ENCODE results near the gene NFKBIE. TPM values are rescaled to one million over a fixed set of nuclear protein-coding genes. Genes with fewer than 3 reads are reported as not detected.

NFKBIE gene
- total and polyA plus RNA-seq, 2 experiments from 2014 or later, result 14.6 to 25.9 TPM

- Histone ChIP-seq H3K27ac (ENCODE audit: low read depth) (peak overlapping the region; percentile 95), H3K4me1 (ENCODE audit: insufficient read depth) (peaks cover 19% of the 10 kb centered on the region; the same call in 1 of the 2 replicates), H3K79me2 (replicated peaks; ENCODE audit: insufficient read depth) (no peaks in the 10 kb centered on the region), H3K9me2 (ENCODE audit: insufficient read depth) (no peaks in the 10 kb centered on the region), H3K4me2 (peak overlapping the region; percentile 59; the same call in 1 of the 2 replicates), H2AFZ (no peak overlapping the region), H3F3A (replicated peaks; ENCODE audit: low read depth) (peaks cover 27% of the 10 kb centered on the region), H4K20me1 (replicated peaks; ENCODE audit: insufficient read depth) (peaks cover 11% of the 10 kb centered on the region), H3K36me3 (ENCODE audit: insufficient read depth) (peaks cover 4% of the 10 kb centered on the region; the same call in 1 of the 2 replicates), H3K27me3 (ENCODE audit: insufficient read depth) (0 out of 2 replicates have a peak, but pooled peaks cover 9% of the 10 kb centered on the region), H3K4me3 (no peak overlapping the region)
- no peak overlapping the region; the same call in 2 of the 3 replicates for H3K4me3 Mint-ChIP-seq
- TF ChIP-seq POLR2AphosphoS5 (IDR thresholded peaks at IDR 0.05; ENCODE audit: low read depth), result no peak
- TF ChIP-seq, protein P1, sequence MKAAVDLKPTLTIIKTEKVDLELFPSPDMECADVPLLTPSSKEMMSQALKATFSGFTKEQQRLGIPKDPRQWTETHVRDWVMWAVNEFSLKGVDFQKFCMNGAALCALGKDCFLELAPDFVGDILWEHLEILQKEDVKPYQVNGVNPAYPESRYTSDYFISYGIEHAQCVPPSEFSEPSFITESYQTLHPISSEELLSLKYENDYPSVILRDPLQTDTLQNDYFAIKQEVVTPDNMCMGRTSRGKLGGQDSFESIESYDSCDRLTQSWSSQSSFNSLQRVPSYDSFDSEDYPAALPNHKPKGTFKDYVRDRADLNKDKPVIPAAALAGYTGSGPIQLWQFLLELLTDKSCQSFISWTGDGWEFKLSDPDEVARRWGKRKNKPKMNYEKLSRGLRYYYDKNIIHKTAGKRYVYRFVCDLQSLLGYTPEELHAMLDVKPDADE (IDR thresholded peaks at IDR 0.05), result no peak
- TF ChIP-seq, protein P2, sequence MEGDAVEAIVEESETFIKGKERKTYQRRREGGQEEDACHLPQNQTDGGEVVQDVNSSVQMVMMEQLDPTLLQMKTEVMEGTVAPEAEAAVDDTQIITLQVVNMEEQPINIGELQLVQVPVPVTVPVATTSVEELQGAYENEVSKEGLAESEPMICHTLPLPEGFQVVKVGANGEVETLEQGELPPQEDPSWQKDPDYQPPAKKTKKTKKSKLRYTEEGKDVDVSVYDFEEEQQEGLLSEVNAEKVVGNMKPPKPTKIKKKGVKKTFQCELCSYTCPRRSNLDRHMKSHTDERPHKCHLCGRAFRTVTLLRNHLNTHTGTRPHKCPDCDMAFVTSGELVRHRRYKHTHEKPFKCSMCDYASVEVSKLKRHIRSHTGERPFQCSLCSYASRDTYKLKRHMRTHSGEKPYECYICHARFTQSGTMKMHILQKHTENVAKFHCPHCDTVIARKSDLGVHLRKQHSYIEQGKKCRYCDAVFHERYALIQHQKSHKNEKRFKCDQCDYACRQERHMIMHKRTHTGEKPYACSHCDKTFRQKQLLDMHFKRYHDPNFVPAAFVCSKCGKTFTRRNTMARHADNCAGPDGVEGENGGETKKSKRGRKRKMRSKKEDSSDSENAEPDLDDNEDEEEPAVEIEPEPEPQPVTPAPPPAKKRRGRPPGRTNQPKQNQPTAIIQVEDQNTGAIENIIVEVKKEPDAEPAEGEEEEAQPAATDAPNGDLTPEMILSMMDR (conservative IDR thresholded peaks at IDR 0.05; ENCODE audit: low read depth in 2 of 2), result peak; percentile 67 to 77
- TF ChIP-seq EZH2phosphoT487 (IDR thresholded peaks at IDR 0.05; ENCODE audit: unreplicated experiment), result no peak
- TF ChIP-seq ZNF331 (CRISPR knock-in tag; IDR thresholded peaks at IDR 0.05; ENCODE audit: low read depth), result no peak
- TF ChIP-seq JUNB (IDR thresholded peaks at IDR 0.05; ENCODE audit: unreplicated experiment), result no peak
- peak; percentile 74 for ATAC-seq
- H3K27ac Mint-ChIP-seq, result peak overlapping the region; percentile 90
- DNase-seq (ENCODE audit: low spot score), result peak; percentile 91
- H3K27me3 Mint-ChIP-seq (ENCODE audit: insufficient read depth, low read depth, poor library complexity), result peaks cover 27% of the 10 kb centered on the region
- H3K9me3 Mint-ChIP-seq, result no peaks in the 10 kb centered on the region; the same call in 2 of the 3 replicates
- H3K4me1 Mint-ChIP-seq, result peaks cover 43% of the 10 kb centered on the region
- peaks cover 67% of the 10 kb centered on the region for H3K36me3 Mint-ChIP-seq (ENCODE audit: low read depth)
Observed at GRCh38 chr6:44234101-44235025, 31.0 kb downstream of the NFKBIE start.

GRCh38 chr6:44233567-44234100 lies 31.7 kb downstream of the NFKBIE start:
- Histone ChIP-seq H3K4me1 (ENCODE audit: insufficient read depth) (peaks cover 18% of the 10 kb centered on the region; the same call in 1 of the 2 replicates), H3K9me2 (ENCODE audit: insufficient read depth) (no peaks in the 10 kb centered on the region), H4K20me1 (replicated peaks; ENCODE audit: insufficient read depth) (peaks cover 11% of the 10 kb centered on the region), H3K79me2 (replicated peaks; ENCODE audit: insufficient read depth) (no peaks in the 10 kb centered on the region), H3K36me3 (ENCODE audit: insufficient read depth) (peaks cover 4% of the 10 kb centered on the region; the same call in 1 of the 2 replicates), H3K4me2 (no peak overlapping the region), H3K27me3 (ENCODE audit: insufficient read depth) (0 out of 2 replicates have a peak, but pooled peaks cover 4% of the 10 kb centered on the region), H3K4me3 (no peak overlapping the region), H3K27ac (ENCODE audit: low read depth) (peak overlapping the region; percentile 95), H2AFZ (no peak overlapping the region), H3F3A (replicated peaks; ENCODE audit: low read depth) (peaks cover 27% of the 10 kb centered on the region)
- H3K36me3 Mint-ChIP-seq (ENCODE audit: low read depth), result peaks cover 74% of the 10 kb centered on the region
- H3K4me1 Mint-ChIP-seq, result peaks cover 47% of the 10 kb centered on the region
- H3K27ac Mint-ChIP-seq, result no peak overlapping the region
- no peaks in the 10 kb centered on the region; the same call in 2 of the 3 replicates for H3K9me3 Mint-ChIP-seq
- no peak overlapping the region for H3K4me3 Mint-ChIP-seq
- no peak for TF ChIP-seq ZNF114 (CRISPR knock-in tag; IDR thresholded peaks at IDR 0.05)
- no peak for TF ChIP-seq CREB1 (CRISPR knock-in tag; IDR thresholded peaks at IDR 0.05; ENCODE audit: low read depth)
- TF ChIP-seq NANOG (IDR thresholded peaks at IDR 0.05; ENCODE audit: borderline replicate concordance), result no peak
- TF ChIP-seq, protein P2 (conservative IDR thresholded peaks at IDR 0.05; ENCODE audit: low read depth in 2 of 2), result no peak
- no peak for ATAC-seq
- DNase-seq (ENCODE audit: low spot score), result no peak
- H3K27me3 Mint-ChIP-seq (ENCODE audit: insufficient read depth, low read depth, poor library complexity), result peaks cover 27% of the 10 kb centered on the region

Measured in GM23338 (cell line).